HG03108 (cell line): ENCODE data around the gene RPL19.
"Not testable (repeated sequence)": the region's sequence is repeated elsewhere in the genome, so short reads cannot be mapped to it uniquely, and the experiment has no call there.

Source experiments
- ATAC-seq: cut with Tn5 transposase; IDR thresholded peaks from one replicate; pipeline ENCODE4 v1.9.1; 2021; ENCODE audit warnings: moderate library complexity; ENCODE audit not compliant: unreplicated experiment

RPL19 gene

DNA sequence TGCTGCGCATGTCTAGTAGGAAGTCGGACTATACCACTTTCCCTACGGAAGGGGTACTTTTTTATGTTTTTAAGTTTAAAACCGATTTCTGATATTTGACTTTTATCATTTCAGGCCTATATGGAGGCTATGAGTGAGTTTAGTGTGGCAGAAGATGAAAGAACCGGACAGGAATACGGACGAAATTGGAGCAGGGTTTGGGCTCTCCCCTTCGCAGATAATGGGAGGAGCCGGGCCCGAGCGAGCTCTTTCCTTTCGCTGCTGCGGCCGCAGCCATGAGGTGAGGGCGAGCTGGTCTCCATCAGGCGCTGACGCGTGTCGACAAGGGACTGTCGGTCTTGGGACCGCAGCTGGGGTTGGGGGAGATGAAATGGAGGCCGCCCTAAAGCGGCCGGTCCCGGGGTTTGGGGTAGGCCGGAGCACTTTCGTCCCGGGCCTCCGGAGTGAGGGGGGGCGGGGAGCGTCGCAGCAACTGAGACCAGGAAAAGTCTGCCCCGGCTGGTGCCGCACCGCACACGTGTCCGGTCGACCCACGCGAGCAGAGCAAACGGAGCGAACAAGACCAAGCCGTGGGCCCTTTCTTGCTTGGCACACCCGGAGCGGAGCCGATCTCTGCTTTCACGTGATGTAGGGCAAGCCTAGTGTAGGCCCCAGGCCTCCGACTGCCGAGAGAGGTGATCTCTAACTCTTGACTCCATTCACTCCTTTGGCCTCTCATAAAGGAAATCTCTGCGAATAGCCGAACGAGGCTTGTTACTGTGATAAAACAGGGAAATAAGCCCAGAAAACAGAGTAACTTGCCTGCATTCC lies at the start of gene RPL19:
RPL19 (plus strand) TSS at position 214 of the 810 bp plus-strand sequence; CDS start at position 276, 62 bp downstream.
- peak; percentile 44 for ATAC-seq

DNA sequence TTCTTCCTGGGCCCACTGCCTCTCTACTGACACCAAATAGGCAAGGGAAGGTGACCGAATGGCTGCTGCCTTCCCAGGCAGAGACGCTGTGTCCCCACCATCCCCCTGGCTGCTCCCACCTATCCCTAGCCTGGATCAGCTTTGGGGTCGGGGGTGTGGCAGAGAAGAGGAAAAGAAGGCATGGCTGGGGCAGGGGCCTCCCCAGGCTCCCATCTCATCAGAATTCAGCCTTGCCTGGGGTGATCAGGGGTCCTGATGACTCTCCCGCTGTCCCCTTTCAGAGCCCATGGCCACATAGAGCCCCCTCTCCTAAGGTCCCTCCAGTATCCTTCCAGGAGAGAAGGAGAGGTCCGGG lies 49.3 kb upstream of the RPL19 start:
- ATAC-seq, result no peak

DNA sequence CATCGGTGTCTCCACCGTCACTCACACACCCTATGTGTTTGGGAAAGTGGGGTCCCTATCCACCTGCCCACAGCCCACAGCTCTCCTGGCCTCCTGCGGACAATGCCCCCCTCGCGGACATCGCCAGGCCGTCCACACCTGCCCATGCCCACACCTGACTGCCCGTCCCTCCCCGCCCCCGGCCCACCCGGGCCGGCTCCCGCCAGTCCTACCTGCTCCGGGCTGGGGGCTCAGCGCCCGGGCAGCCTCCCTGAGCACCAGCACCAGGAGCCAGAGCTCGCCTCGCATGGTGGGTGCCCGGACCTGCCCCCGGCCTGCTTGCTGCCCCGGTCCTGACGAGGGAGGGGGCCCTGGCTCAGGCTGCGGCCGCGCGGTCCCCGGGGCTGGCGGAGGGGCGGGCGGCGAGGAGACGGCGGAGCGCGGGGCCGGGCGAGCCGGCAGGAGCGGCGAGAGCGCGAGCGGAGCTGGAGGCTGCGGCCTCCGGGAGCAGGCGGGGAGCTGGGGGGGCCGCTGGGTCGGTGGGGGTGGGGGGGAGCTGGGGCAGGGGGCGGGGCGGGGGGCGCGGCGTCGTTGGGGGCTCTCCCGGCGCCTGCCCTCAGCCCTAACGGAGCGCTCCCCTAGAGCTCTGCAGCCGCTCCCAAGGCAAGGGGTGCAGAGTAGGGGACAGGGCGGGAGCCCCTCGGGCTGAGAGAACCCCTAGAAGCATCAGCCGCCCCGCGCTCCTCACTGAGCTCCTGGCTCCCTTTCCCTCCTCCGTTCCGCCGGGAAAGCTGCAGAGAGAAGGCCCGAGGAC lies 48.7 kb upstream of the RPL19 start, which contains the start of gene PLXDC1:
PLXDC1 (minus strand) TSS at position 488 of the 793 bp plus-strand sequence; CDS start at position 288, 200 bp downstream.
- no peak for ATAC-seq

DNA sequence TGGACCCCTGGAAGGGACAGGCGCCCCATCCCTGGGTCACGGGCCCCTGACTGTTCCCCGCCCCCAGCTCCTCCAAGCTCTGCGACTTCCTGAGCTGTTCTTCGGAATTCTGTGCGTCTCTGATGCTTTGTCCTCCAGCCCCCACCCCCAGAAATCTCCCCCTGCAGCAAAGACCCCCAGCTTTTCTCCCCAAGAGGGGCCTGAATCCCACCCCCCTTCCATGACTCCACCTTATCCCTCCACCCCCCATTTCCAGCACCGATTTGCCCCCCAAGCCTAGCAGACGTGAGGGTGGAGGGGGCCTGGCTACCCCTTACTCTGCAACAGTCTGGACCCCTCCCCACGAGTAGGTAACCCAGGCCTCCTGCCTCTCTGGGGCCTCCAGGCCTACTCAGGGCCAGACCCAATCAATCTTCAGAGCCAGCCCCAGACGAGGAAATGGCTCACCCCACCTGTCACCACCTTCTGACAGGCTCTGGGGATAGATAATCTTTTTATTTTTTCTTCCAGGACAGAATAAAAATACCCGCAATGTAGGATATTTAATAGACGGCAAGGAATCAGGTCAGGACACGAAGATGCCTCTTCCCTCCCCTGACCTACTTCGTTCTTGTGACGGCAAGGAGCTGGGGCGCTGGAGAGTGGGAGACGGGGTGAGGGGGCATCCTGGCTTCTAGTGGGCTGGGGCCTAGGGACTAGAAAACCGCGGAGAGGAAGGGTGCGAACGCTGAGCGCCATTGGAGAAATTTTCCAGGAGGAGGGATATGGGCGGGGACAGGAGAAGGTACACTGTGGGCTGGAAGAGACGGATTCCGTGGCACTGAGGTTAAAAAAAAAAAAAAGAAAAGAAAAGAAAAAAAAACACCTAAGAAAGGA lies 47.9 kb upstream of the RPL19 start:
- no peak for ATAC-seq

DNA sequence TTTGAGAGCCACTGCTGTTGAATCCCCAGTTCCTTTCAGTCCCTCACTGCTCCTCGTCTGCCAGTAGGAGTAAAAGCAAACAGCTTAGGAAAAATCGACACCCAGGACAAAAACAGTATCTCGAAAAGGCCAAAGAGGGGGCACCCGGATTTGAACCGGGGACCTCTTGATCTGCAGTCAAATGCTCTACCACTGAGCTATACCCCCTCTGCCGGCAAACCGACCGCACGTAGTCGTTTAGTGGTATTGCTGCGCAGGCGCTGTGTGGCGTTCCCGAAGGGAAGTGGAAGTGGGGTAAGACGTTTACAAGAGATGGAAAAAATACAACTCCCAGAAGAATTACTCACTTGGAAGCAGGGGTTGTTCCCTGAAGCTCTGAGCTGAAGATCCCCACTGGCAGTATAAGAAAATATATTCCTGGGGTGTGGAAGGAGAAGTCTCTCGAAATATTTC lies 46.5 kb upstream of the RPL19 start:
- ATAC-seq, result peak; percentile 48

DNA sequence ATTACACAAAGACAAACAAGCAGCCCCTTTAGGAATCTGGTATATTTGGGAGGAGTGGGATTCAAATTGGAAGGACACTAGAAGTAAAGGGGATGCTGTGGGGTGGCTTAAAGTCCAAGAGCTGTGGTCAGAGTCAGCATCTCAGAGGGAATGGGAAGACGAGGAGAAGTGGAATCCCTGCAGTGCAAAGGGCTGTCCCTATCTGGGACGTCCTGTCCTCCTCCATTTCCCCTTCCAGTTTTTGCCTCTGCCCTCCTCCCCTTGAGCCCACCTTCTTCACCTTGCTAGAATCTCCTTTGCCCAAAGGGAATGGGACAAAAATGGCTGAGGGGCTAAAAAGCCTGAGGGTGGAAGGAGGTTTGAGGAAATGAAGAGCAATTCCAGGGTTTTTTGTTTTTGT lies 44.4 kb upstream of the RPL19 start:
- ATAC-seq, result no peak

DNA sequence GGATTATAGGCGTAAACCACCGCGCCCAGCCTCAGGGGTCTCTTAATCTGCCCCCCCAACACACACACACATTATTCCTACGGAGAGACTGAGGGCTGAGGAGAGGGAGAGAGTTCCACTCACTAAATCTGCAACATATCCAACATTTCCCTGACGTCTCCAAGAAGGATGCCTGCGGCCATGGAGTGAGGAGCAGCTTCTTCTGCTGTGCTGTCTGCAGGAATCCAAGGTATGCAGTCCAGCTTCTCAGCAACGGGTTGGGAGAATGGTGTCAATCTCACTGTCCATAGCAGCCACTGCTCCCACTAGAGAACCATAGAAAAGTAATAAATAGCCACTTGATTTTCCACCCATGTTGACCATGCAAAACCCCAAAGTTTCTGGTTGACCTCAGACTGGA lies 43.6 kb upstream of the RPL19 start:
- no peak for ATAC-seq

DNA sequence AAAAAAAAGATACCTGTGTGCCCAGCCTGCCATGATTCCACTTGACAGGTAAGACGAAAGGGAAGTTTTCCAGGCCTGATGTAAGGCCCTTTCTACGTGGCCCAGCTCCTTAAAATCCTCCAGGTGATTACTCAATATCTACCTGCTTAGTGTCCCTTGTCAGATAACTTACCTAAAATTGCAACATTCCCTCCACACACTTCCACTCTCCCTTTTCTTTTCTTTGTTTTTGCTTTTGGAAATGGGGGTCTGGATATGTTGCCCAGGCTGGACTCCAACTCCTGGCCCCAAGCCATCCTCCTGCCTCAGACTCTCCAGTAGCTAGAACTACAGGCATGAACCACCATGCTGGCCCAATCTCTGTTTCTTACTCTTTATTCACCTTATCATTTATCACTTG lies 41.5 kb upstream of the RPL19 start:
- no peak for ATAC-seq

DNA sequence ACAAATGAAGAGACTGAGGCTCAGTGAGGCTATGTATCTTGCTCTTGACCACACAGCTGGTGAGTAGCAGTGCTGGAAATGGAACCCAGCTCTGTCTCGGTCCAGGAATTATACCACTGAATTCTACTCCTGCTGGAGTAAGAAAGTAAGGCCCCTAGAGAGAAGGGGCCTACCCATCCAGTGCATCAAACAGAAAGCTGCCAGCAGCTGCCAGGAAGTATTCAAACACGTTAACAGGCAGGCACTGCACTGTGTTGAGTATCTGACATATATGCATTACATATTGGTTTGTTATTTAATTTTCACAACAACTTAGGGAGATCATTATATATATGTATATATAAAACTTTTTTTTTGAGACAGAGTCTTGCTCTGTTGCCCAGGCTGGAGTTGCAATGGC lies 38.1 kb upstream of the RPL19 start:
- no peak for ATAC-seq

DNA sequence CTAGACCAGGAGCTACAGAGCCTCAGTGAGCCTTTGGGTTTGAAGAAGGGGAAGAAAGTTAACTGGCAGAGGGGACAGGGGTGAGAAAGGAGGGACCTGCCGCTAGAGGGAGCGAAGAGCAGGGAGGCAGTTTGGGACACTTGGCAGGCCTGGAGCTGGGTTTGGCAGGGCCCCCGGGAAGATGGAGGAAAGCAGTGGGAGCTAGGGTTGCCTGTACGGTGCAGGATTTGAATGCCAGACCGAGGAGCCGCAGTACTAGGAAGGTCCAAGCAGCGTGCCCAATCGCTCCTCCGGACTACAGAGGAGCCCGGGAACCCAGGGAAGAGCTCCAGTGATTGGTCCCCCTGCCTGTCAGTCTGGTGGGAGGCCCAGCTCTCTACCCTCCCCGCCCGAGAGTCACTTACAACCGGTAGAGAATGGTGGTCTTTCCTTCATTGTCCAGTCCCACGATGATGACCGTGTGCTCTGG lies 35.4 kb upstream of the RPL19 start:
- peak; percentile 78 for ATAC-seq

DNA sequence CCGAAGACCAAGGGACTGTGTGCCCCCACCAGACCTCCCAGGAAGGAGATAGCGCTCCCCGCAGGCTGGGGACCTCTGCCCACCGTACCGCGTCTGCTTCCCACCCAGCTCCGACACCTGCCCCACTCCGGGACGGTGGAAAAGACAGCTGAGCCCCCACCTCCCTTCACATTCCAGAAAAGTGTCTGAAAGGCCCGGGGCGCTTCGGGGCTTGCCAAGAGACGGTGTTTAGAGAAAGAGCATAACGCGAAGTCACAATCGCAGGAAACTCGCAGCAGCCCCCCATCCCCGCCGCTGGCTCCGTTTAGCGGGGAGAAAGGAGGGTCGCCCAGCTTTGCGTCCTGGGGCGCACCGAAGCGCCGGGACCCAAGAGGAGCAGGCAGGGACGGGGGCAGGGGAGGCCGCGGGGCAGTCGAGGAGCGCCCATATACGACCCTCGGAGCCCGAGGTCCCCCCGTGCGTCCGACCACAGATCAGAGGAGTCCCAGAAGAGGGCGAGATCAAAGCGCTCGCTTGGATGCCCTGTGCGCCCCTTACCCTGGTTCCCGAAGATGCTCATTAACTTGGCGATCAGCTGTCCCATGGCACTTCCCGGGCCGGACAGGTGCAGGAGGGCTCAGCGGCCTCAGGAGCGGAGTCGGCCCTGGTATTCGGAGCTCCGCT lies 34.8 kb upstream of the RPL19 start:
- no peak for ATAC-seq

DNA sequence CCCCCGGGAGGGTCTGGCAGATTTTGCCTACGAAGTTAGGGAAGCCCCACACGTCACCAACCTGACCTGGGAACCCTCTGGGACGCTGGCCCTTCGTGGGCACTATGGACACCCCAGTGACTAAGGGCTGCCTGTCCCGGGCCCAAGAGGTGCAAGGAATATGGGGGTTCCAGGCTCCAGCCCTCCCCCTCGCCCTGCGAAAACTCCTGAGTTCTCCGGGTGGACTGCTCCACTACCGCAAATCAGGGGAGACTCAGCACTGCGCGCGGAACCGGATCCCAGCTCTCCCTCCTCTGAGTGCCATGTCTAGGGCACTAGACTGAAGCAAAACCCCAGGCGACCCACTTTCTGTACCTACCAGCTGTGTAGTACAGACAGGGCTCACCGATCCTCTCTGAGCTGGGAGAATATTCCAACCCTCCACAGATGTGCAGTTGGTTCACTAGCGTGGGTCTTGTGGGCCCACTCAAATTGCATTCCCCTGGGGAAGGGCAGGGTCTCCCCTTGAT lies 34.2 kb upstream of the RPL19 start, which contains the start of gene ARL5C:
ARL5C (minus strand) TSS at position 321 of the 509 bp plus-strand sequence. CDS start 401 bp downstream, outside the sequence.
- no peak for ATAC-seq

DNA sequence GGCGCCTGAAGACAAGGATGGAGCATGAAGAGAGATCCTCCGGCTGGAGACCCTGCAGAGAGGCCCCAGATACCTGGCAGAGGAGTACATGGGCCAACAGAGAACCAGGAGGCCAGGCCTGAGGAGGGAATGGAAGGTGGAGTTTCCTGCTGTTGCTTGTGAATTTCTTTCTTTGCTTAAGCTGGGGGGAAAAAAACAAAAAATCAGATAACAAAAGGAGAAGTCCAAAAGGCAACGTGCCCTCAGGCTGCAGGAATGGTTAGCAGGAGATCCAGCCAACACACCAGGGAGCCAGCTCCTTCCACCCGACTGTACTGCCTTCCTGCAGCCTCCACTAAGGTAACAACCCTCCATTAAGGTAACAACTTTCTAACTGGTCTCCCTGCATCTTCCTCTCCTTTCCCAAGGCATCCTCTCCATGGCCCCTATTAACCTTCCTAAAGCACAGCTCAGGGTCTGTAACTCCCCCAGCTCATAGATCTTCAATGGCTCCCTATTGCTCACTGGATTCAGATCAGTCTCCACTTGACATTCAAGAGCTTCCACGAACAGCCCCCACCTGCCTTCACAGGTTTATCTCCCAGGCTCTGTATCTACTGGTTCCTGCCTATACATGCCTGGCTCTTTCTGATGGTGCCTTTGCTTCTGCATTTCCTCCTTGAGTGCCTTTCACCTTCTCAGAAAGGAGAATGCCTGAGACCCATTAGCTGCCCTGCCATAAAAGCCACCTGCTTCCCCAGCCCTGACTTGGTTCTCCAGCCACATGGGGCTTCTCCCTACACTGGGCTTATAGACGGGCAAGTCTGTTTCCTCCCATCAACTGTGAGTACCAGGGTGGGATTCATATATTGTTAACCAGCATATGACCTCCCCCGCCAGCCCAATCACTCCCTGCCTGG lies 33.4 kb upstream of the RPL19 start:
- ATAC-seq, result no peak

DNA sequence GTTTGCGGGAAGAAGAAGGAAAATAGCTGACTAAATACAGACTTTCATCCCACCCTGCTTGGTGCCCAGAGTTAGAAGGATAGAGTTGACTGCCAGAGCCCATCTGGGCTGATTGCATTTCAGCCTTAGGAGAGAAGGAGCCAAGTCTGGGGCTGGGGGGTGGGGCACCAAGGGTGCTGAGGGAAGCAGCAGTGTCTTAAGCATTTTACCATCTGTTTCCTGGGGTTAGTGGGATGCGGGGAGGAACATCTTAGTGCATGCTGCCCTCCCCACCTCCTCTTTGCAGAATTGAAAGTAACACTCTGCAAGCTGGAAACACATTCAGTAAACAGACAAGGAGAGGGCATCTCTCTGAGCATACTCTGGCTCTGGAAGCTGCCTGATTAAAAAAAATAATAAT lies 32.6 kb upstream of the RPL19 start:
- no peak for ATAC-seq

DNA sequence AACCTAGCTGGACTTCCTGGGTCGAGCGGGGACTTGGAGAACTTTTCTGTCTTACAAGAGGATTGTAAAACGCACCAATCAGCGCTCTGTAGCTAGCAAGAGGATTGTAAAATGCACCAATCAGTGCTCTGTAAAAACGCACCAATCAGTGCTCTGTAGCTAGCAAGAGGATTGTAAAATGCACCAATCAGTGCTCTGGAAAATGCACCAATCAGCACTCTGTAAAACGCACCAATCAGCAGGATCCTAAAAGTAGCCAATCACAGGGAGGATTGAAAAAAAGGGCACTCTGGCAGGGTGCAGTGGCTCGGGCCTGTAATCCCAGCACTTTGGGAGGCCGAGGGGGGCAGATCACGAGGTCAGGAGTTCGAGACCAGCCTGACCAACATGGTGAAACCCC lies 31.6 kb upstream of the RPL19 start:
- not testable (repeated sequence) for ATAC-seq

DNA sequence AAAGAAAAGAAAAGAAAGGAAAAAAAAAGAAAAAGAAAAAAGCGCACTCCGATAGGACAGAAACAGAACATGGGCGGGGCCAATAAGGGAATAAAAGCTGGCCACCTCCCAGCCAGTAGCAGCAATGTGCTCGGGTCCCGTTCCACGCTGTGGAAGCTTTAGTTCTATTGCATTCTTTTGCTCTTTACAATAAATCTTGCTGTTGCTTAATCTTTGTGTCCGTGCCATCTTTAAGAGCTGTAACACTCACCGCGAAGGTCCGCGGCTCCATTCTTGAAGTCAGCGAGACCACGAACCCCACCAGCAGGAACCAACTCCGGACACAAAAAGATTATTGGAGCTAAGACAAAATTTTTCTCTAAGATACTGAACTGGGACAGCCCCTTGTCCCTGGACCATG lies 31.0 kb upstream of the RPL19 start:
- no peak for ATAC-seq

DNA sequence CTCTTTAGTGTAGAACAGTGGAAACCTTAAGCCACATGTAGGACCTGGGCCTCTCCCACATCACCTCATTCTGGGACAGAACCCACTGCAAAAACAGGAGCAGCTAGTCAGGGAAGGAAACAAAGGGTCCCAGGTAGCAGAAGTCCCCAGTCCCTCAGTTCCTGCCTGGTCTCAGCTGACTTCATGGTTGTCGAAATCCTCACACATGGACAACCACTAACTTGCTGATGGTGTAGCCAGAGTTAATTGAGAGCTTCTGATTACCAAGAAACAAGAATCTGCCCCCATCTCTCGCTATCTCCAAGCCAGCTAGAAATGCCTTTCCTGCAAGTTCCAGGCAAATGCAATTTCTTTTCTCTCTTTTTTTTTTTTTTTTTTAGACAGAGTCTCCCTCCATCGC lies 30.6 kb upstream of the RPL19 start:
- no peak for ATAC-seq

DNA sequence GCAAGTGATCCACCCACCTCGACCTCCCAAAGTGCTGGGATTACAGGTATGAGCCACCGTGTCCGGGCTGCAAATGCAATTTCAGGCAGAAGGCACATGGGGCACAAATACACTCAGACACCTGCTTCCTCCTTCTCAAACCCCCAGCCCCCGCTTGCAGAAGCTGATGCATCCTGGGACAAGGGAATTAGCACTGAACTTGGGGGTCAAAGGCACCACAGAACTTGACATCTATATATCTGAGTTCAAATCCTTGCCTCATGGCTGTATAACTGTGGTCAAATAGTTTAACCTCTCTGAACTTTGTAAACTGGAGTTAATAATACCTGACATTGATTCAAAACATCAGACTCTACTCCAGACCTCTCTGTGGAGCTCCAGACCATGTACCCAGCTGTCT lies 30.0 kb upstream of the RPL19 start:
- ATAC-seq, result no peak

DNA sequence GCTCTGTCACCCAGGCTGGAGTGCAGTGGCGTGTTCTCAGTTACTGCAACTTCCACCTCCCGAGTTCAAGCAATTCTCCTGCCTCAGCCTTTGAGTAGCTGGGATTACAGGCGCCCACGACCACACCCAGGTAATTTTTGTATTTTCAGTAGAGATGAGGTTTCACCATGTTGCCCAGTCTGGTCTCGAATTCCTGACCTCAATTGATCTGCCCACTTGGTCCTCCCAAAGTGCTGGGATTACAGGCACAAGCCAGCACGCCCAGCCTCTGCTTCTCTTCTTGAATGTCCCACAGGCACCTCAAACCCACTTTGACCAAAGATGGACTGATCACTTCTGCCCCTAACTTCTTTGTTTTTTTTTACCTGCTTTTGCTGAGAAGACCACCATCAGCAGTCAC lies 29.5 kb upstream of the RPL19 start:
- no peak for ATAC-seq
